ENCODE measurements around the gene HLA-A. TPM values are rescaled to one million over a fixed set of nuclear protein-coding genes. Genes with fewer than 3 reads are reported as not detected.

Gene HLA-A
- polyA plus RNA-seq, 1 donor (not counting 4 experiments of a cell fraction or from before 2014, with no cell fraction given): 401 TPM

DNA sequence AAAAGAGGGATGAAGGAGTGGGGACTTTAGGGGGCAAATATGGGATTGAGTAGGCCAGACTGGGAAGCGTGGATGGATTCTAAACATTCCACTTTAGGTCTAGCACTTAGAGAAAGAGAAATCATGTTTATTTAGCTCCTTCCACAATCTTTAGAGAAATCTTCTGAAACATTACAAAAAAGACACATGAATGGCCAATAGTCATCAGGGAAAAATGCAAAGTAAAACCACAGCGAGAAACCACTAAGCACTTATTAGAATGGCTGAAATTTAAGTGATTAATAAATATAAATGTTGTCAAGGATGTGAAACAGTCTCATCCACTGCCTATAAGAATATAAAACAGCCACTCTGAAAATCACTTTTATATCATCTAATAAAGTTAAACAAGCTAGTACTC, 46.9 kb downstream of the HLA-A start:
- Histone ChIP-seq H3K27ac (ENCODE audit: control insufficient read depth, insufficient read depth, low read length) (no peak overlapping the region), H3K4me3 (ENCODE audit: control insufficient read depth in 2 of 3, extremely low read depth in 1 of 3, insufficient read depth in 2 of 3, low read depth in 1 of 3, low read length in 3 of 3) (no peak overlapping the region), H2AFZ (ENCODE audit: control insufficient read depth, low read length) (no peak overlapping the region), H3K4me1 (ENCODE audit: control insufficient read depth, extremely low read depth, insufficient read depth, low read length) (peaks cover 5% of the 10 kb centered on the region), H3K36me3 (ENCODE audit: control insufficient read depth in 2 of 2, extremely low read depth in 1 of 2, insufficient read depth in 2 of 2, low read length in 2 of 2) (no peaks in the 10 kb centered on the region), H3K9me1 (ENCODE audit: control insufficient read depth, extremely low read depth, insufficient read depth, low read length) (no peaks in the 10 kb centered on the region), H3K9me3 (ENCODE audit: control insufficient read depth, low read depth, low read length) (no peaks in the 10 kb centered on the region), H3K9ac (ENCODE audit: control insufficient read depth, extremely low read depth, insufficient read depth, low read length) (no peak overlapping the region), H3K4me2 (ENCODE audit: control insufficient read depth, extremely low read depth, insufficient read depth, low read depth, low read length) (no peak overlapping the region), H3K79me2 (ENCODE audit: control insufficient read depth, insufficient read depth, low read length) (no peaks in the 10 kb centered on the region), H4K20me1 (ENCODE audit: control insufficient read depth, extremely low read depth, insufficient read depth, low read length) (no peaks in the 10 kb centered on the region), H3K27me3 (ENCODE audit: control insufficient read depth, extremely low read depth, insufficient read depth, low read length) (no peaks in the 10 kb centered on the region)
- dilution Hi-C loops (cut with MboI; ENCODE audit: extremely low pct_ligation_motif_present, low sequenced_read_pairs): no loop called here
- TF ChIP-seq EZH2 (IDR thresholded peaks at IDR 0.05; ENCODE audit: low read length): no peak
- TF ChIP-seq, protein P1, sequence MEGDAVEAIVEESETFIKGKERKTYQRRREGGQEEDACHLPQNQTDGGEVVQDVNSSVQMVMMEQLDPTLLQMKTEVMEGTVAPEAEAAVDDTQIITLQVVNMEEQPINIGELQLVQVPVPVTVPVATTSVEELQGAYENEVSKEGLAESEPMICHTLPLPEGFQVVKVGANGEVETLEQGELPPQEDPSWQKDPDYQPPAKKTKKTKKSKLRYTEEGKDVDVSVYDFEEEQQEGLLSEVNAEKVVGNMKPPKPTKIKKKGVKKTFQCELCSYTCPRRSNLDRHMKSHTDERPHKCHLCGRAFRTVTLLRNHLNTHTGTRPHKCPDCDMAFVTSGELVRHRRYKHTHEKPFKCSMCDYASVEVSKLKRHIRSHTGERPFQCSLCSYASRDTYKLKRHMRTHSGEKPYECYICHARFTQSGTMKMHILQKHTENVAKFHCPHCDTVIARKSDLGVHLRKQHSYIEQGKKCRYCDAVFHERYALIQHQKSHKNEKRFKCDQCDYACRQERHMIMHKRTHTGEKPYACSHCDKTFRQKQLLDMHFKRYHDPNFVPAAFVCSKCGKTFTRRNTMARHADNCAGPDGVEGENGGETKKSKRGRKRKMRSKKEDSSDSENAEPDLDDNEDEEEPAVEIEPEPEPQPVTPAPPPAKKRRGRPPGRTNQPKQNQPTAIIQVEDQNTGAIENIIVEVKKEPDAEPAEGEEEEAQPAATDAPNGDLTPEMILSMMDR (optimal IDR thresholded peaks at IDR 0.05 in 1 of 3, IDR thresholded peaks at IDR 0.05 in 1 of 3, conservative IDR thresholded peaks at IDR 0.05 in 1 of 3; ENCODE audit: extremely low read depth in 1 of 3, insufficient read depth in 2 of 3, low read length in 3 of 3): no peak
- DNase-seq (ENCODE audit: low read depth, low spot score) (no peak), FAIRE-seq (no peak)

DNA sequence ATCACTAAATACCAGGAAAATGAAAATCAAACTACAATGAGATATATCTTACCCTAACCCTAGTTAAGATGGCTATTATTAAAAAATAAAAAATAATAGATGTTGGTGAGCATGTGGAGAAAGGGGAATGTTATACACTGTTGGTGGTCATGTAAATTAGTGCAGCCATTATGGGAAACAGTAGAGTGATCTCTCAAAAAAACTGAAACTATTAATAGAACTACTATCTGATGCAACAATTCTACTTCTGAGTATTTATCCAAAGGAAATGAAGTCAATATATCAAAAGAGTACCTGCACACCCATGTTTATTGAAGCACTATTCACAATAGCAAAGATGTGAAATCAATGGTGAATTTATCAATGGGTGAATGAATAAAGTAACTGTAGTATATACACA, 48.6 kb downstream of the HLA-A start:
- FAIRE-seq: no peak
- peaks cover 5% of the 10 kb centered on the region for H3K4me1 ChIP-seq (ENCODE audit: control insufficient read depth, extremely low read depth, insufficient read depth, low read length)
- TF ChIP-seq EZH2 (IDR thresholded peaks at IDR 0.05; ENCODE audit: low read length): no peak
- TF ChIP-seq, protein P1 (optimal IDR thresholded peaks at IDR 0.05 in 1 of 3, IDR thresholded peaks at IDR 0.05 in 1 of 3, conservative IDR thresholded peaks at IDR 0.05 in 1 of 3; ENCODE audit: extremely low read depth in 1 of 3, insufficient read depth in 2 of 3, low read length in 3 of 3): no peak

More for the DNA sequence above, 48.6 kb downstream of the HLA-A start:
- Histone ChIP-seq H3K79me2 (ENCODE audit: control insufficient read depth, insufficient read depth, low read length) (no peaks in the 10 kb centered on the region), H3K36me3 (ENCODE audit: control insufficient read depth in 2 of 2, extremely low read depth in 1 of 2, insufficient read depth in 2 of 2, low read length in 2 of 2) (no peaks in the 10 kb centered on the region), H3K9ac (ENCODE audit: control insufficient read depth, extremely low read depth, insufficient read depth, low read length) (no peak overlapping the region), H4K20me1 (ENCODE audit: control insufficient read depth, extremely low read depth, insufficient read depth, low read length) (no peaks in the 10 kb centered on the region), H3K9me3 (ENCODE audit: control insufficient read depth, low read depth, low read length) (no peaks in the 10 kb centered on the region), H3K27ac (ENCODE audit: control insufficient read depth, insufficient read depth, low read length) (no peak overlapping the region), H3K4me2 (ENCODE audit: control insufficient read depth, extremely low read depth, insufficient read depth, low read depth, low read length) (no peak overlapping the region), H2AFZ (ENCODE audit: control insufficient read depth, low read length) (no peak overlapping the region), H3K4me3 (ENCODE audit: control insufficient read depth in 2 of 3, extremely low read depth in 1 of 3, insufficient read depth in 2 of 3, low read depth in 1 of 3, low read length in 3 of 3) (no peak overlapping the region), H3K9me1 (ENCODE audit: control insufficient read depth, extremely low read depth, insufficient read depth, low read length) (no peaks in the 10 kb centered on the region), H3K27me3 (ENCODE audit: control insufficient read depth, extremely low read depth, insufficient read depth, low read length) (no peaks in the 10 kb centered on the region)
- no peak for DNase-seq (ENCODE audit: low read depth, low spot score)
- dilution Hi-C loops (cut with MboI; ENCODE audit: extremely low pct_ligation_motif_present, low sequenced_read_pairs): no loop called here

Measured in keratinocyte (primary cell).